Right ventricle myocardium superior (tissue), 1 donor: ENCODE measurements around the gene NEUROG2. TPM values are rescaled to one million over a fixed set of nuclear protein-coding genes. Genes with fewer than 3 reads are reported as not detected.
"Not testable (repeated sequence)": the region's sequence is repeated elsewhere in the genome, so short reads cannot be mapped to it uniquely, and the experiment has no call there.

Experiments
- ATAC-seq: fragments of 200-7000 bp; cut with Tn5 transposase; one replicate; pipeline ENCODE4 v1.9.1; 2020; ENCODE audit warnings: mild to moderate bottlenecking; ENCODE audit not compliant: poor library complexity
- DNase-seq: peaks from one replicate; pipeline ENCODE4 v3.0.0-alpha.2; 2020
- intact Hi-C: fragments of 100-400 bp; cut with DNase I; formaldehyde crosslinking; loops from one replicate; pipeline ENCODE4 v1.11.2; 2022
- long read RNA-seq: library from polyadenylated mRNA; unstranded; transcript quantifications from one replicate; pipeline ENCODE4 v2.0.0, GENCODE V29; 2021
- total RNA-seq: library from RNA; stranded (reverse); fragmentation: NEBNext Ultra II Directional; extraction: Animal tissue kit (Norgen Biotek cat#: 25700); gene quantifications from one replicate; pipeline ENCODE4 v1.2.1, GENCODE V29; 2021
- donor health status: DM: no; HTN: yes; CAD: no; lungs with severe emphysema.

The NEUROG2 gene
- total RNA-seq, result not detected
- long read RNA-seq, result 0 reads

DNA sequence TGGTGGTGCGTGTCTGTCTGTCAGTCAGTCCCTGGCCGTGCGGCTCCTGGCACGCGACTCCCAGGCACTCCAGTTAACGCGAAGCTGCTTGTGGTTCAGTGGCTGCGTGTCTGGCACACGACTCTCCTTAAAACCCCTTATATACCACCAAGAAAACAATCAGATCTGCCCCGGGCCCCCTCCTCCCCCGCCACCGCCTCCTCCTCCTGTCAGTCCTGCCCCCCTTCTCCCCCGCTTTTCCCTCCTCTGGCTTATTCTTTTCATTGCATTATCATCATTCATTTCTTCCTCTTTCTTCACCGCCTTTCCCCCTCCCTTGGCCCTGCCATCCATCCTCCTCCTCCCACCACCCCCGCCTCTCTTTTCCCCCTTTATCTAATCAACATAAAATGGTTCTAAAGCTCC lies at the start of gene NEUROG2:
NEUROG2 (minus strand) TSS at position 115 of the 405 bp plus-strand sequence. CDS start 705 bp downstream, outside the sequence.
- DNase-seq (no peak), ATAC-seq (no peak)
- intact Hi-C loops, result no loop called here

DNA sequence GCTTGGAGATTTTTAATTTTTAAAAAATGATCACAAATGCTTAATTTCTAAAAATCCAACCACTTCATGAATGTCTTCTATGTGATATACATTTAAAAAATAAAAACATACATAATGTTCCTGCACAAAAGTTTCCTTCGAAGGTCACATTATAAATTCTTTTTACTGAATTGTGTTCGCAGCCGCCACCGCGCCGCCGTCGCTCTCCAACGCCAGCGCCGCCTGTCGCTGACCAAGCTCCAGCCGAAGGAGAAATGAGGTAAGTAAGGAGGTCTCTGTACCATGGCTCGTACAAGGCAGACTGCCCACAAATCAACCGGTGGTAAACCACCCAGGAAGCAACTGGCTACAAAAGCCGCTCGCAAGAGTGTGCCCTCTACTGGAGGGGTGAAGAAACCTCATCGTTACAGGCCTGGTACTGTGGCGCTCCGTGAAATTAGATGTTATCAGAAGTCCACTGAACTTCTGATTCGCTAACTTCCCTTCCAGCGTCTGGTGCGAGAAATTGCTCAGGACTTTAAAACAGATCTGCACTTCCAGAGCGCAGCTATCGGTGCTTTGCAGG lies 48.8 kb upstream of the NEUROG2 start:
- no peak for DNase-seq
- intact Hi-C loops, result no loop called here
- ATAC-seq, result no peak

DNA sequence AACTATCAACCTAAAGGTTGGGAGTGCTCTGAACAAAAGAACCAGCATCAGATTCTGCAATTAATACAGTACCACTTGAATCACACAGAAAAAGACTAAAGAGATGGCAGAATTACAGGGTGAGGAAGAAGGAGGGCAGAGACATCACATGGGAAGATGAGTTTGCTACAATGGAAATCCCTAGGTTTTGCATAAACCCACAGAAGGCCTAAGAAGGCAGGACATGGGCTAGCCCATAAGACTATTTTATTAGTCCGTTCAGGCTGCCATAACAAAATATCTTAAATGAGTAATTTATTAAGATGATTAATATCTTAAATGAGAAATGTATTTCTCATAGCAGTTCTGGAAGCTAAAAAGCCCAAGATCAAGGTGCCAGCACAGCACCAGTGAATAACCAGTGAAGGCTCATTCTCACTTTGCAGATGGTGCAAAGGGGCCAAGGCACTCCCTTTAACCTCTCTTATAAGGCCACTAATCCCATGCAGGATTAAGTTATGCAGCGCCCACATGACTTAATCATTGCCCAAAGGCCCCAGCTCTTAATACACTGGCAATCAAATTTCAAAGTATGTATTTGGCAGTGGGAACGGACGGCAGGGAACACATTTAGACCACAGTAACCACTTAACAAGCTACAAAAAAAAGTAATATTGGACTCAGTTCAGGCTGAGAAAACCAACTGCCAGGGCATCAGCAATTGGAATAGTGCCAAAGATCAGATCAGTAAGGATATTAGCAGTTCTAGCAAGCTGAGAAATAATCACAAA lies 47.6 kb upstream of the NEUROG2 start:
- DNase-seq, result no peak
- no peak for ATAC-seq
- intact Hi-C loops, result no loop called here

DNA sequence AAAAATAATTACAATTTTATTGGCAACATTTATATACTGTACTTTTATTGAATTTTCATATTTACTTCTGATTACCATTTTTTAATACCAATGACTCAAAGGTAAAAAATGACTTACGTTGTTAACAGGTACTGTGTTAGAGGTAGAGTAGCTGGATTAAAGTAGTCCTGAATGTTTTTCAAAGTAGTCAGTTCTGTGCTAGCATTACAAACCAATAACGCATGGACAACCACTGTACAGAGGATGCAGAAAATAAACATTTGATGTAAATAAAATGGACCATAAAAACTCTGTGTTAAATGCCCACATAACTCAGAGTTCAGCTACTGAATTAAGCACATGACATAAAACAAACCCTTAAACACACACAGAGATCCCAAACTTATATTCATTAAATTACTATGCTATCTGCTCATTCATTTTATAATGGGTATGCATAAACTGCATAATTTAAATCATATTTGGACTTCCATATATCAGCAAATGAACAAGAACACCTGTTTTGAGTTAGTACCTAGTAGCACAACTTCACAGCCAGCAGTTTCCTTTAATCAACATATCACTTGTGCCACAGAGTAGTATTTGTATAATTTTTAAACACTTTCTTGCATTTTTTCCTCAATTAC lies 46.4 kb upstream of the NEUROG2 start:
- DNase-seq, result no peak
- intact Hi-C loops, result no loop called here
- ATAC-seq, result no peak

DNA sequence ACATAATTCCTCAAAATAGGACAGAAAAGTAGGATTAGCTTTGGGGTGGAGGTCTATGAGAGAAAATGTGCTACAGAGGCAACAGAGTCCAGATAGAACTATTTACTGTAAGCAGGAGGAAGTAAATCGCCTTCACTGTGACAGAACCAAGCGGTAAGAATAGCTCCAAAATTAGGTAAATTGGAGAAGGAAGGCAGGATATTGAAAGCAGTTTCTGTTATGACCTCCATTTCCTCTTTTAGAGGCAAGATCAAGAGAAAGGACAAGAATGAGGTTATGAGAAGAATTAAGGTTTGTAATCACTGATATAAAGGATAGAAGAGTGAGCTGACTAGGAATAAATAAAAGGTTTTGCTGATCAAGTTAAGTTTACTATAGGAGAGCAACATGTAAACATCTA lies 44.1 kb upstream of the NEUROG2 start:
- no peak for DNase-seq
- no peak for ATAC-seq
- intact Hi-C loops, result no loop called here

DNA sequence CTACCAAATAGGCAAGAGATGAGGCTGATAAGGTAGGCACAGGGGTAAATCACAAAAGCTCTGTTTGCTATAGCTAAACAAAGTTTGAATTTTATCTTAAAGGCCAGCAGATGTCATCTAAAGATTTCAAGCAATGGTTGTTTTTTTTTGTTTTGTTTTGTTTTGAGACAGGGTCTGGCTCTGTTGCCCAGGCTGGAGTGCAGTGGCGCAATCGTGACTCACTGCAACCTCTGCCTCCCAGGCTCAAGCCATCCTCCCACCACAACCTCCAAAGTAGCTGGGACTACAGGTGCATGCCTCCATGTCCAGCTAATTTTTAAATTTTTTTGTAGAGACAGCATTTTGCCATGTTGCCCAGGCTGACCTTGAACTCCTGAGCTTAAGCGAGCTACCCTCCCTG lies 43.1 kb upstream of the NEUROG2 start:
- no peak for ATAC-seq
- intact Hi-C loops, result no loop called here
- DNase-seq, result no peak

DNA sequence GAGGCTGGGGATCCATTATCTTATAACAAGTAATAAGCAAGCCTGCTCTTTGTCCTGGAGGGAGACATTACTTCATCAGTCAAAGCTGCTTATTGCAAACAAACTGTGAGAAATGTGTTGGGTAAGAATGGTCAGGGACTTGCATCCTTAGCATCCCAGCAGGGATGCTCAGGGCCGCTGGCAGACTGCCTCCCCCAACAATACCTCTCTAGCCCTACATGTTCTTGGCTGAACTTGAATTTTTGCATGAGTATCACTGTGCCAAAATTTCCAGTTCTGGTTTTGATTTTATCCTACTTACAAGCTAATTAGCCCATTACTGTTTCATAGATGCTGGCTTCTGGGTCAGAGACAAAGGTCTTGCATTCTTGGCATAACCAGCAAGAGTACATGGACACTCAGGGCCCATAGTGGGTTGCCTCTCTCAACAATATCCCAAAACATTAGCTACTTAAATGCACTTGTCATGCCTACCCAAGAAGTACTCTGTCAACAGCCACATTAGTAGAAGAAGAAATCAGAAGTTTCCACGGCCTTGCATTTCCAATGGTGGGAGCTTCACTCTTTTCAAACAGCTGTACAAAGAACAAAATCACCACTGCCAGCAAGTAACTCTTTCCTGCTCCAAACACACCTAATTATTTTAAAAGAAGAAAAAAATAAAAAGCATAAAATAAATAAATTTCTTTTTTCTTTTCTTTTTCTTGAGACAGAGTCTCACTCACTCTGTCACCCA lies 41.9 kb upstream of the NEUROG2 start:
- ATAC-seq (no peak), DNase-seq (no peak)
- intact Hi-C loops, result no loop called here

DNA sequence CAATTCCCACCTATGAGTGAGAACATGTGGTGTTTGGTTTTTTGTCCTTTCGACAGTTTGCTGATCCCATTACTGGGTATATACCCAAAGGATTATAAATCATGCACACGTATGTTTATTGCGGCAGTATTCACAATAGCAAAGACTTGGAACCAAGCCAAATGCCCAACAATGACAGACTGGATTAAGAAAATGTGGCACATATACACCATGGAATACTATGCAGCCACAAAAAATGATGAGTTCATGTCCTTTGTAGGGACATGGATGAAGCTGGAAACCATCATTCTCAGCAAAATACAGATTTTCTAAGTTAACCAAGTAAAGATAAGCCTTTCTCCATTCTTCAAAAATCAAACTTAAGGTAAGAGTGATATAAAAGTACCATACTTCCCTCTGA lies 38.3 kb upstream of the NEUROG2 start:
- ATAC-seq, DNase-seq, intact Hi-C loops: not testable (repeated sequence)

DNA sequence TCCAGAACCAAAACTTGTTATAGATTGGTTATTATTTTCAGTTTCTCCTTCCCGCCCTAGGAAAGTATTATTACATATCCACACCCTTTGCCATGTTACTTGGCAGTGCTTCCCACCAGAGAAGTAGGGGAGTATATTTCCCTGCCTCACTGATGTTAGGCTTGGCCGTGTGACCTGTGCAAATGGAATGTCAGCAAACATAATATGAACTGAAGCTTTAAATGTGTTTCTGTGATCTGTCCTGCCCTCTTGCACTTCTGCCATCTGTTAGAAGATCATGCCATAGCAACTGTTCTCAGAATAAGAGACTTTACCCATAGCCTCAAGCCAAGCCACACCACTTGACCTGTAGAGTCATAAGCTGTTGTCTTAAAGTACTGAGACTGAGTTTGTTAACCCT lies 36.7 kb upstream of the NEUROG2 start:
- no peak for DNase-seq
- intact Hi-C loops, result no loop called here
- ATAC-seq, result no peak

DNA sequence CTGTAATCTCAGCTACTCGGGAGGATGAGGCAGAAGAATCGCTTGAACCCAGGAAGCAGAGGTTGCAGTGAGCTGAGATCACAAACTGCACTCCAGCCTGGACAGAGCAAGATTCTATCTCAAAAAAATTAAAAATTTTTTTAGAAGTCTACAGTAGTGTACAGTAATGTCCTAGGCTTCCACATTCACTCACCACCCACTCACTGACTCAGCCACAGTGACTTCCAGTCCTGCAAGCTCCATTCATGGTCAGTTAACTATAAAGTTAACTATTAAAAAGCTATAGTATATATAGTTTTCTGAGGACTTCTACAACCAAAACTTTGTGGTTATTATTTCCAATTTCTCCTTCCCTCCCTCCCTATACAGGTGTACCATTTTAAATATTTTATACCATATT lies 34.7 kb upstream of the NEUROG2 start:
- intact Hi-C loops, result no loop called here
- no peak for ATAC-seq
- no peak for DNase-seq

DNA sequence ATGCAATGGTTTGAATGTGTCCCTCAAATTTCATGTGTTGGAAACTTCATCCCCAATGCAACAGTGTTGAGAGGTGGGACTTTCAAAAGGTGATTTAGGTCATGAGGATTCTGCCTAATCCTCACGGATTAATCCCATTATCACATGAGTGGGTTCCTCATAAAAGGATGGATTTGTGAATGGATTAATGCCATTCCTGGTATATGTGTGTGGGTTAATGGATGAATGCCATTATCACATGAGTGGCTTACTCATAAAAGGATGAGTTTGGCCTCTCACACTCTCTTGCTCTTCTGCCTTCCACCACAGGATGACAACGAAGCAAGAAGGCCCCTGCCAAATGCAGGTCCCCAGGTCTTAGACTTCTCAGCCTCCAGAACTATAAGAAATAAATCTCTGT lies 30.5 kb upstream of the NEUROG2 start:
- intact Hi-C loops, result no loop called here
- DNase-seq (no peak), ATAC-seq (no peak)

DNA sequence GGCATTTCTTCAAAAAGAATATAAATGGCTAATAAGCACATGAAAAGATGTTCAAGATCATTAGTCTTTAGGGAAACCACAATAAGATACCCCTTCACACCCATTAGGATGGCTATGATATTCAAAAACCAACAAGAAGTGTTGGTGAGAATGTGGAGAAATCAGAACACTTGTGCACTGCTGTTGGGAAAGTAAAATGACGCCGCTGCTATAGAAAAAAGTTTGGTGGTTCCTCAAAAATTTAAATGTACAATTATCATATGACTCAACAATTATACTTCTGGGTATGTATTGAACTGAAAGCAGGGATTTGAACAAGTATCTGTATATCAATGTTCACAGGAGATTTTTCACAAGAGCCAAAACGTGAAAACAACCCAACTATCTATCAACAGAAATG lies 29.4 kb upstream of the NEUROG2 start:
- intact Hi-C loops, result no loop called here
- no peak for ATAC-seq
- no peak for DNase-seq

DNA sequence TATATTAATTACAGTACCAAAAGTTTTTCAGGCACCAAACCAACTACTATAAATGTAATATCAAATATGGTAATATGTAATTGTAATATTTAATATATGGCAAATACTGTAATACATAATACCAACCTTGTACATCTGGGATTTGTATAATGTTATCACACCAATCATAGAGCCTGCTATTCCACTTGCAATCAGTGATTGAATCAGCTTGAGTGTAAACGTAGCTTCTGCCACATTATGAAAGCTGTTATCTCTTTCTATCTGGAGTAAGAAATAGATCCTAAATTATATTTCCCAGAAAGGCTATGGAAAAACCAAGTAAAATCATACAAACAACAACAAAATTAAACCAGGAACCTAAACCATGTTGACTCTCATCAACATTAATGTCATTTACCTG lies 24.7 kb upstream of the NEUROG2 start:
- DNase-seq, result no peak
- no peak for ATAC-seq
- intact Hi-C loops, result no loop called here

DNA sequence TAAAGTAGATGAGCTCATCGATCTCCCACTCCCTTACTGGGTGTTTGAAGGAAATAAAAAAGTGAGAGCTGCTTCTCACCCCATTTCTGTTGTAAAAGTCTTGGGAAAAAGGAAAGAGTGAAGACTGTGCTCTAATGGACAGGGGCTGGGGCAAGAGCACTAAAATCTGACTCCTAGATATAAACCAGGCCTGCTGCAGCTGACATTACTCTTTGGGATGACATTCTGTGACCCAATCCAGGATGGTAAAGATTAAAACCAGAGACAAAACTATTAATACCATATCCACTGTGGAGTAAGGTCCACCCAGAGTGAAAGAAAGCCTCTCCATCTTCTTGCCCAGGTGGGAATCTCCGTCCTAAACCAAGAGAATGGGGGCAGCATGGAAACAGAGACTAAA lies 20.1 kb upstream of the NEUROG2 start:
- DNase-seq, result no peak
- ATAC-seq, result no peak
- intact Hi-C loops, result no loop called here

DNA sequence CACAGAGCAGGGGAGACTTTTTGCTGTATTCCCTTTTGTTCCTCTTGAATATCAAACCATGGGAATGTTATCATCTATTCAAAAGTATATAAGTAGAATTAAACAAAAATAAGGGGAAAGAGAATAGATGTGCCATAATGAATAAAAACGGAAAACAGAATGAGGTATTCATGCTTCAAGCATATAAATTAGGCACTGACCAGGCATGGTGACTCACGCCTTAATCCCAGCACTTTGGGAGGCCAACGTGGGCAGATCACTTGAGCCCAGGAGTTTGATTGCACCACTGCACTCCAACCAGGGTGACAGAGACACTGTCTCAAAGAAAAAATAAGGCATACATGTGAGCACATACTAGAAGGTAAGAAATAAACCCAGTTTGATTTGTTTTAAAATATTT lies 16.3 kb upstream of the NEUROG2 start:
- ATAC-seq, result no peak
- intact Hi-C loops, result no loop called here
- DNase-seq, result no peak

DNA sequence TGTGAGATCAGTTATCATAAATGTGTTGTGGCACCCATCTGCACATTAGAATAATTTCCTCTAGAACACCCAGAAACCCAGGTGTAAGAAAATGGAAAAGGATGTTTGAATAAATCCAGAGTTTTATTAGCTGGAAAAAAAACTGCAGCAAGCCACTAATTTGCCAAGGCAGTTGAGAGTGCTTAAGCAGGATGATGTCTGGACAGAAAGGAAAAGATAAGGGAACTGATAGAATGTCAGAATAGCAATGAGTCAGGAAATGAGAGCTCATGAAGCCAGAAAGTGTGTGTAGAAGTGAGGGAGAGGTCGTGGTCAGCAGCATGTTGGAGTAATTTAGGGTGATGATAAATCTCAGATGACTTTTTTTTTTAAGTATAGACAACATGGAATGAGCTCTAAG lies 15.2 kb upstream of the NEUROG2 start:
- ATAC-seq, result no peak
- intact Hi-C loops, result no loop called here
- DNase-seq, result no peak

DNA sequence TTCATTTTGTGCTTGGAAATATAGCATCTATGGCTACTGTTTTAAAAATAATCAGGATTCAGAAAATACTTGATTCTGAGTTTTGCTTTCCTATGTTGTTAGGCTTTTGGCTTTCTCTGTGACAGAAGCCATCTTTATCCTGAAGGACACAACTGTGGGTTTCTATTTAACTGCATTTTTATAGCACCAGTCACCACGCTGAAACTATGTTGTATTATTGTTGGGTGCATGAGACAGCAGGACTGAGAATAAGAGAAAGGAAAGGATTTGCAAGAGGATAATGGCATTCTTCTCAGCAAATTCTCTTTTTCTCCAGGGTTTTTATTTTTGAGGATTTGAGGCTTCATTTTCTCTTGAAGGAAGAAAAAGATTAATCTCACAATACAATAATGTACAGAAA lies 10.1 kb upstream of the NEUROG2 start:
- intact Hi-C loops, result no loop called here
- DNase-seq (no peak), ATAC-seq (no peak)

DNA sequence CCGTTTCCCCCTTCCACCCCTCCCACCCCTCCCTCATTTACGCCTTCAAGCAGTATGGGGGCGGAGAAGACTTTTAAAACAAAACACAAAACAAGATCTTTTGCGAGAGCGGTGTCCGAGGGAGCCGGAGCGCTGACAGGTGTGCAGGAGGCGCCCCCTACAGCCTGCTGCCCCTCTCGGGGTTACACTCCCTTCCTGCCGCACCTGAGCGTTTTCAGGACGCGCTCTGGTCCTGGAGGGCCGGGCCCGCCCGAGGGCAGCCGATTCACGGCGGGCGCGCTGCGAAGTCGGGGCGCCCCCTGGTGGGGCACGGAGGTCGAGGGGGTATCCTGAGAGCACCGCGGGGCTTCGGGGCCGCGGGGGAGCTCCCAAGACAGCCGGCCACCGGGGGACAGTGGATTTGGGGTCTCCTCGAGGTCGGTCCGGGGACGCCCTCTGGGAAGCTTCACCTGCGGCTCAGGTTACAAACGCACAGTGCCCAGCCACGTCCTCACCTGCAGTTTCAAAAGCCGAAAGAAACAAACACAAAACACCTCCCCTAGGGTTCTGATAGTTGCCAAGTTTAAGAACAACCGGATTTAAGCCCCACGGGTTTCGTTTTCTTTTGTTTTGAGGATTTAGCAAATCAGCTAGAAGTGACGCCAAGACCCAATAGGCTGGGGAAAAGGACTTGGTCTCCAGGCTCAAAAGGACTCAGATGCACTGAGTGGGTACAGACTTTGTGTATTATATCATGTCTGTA lies 8.0 kb upstream of the NEUROG2 start:
- intact Hi-C loops, result loop anchor here (5.0 kb wide), 1 partner anchor 197 kb away; no protein-coding TSS in a partner anchor

More for the DNA sequence above, 8.0 kb upstream of the NEUROG2 start:
- ATAC-seq, result peak; percentile 81
- DNase-seq, result peak; percentile 68
